ENCODE results near the gene SPAG6.
A peak's percentile ranks its signal among the peaks of the same experiment; 100 is the strongest.

The SPAG6 gene

DNA sequence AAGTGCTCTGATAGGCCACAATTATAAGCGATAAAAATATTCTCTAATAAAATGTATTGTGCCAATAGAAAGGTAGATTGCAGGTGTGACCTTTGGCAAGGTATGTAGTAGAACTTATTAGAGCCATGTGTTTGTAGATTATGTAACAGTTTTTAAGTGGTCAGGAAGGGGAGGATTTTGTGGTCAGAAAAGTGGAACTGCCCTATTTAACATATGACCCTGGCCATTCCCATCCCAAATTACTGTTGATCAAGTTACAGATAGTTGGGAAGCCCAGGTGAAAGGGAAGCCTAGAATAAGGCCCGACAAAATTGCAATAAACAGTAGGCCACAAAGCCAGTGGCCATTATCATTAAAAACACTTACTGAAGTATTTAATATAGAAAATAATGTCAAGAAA is 89.2 kb downstream of the SPAG6 start:
- no peak for DNase-seq (ENCODE audit: low read depth)

DNA sequence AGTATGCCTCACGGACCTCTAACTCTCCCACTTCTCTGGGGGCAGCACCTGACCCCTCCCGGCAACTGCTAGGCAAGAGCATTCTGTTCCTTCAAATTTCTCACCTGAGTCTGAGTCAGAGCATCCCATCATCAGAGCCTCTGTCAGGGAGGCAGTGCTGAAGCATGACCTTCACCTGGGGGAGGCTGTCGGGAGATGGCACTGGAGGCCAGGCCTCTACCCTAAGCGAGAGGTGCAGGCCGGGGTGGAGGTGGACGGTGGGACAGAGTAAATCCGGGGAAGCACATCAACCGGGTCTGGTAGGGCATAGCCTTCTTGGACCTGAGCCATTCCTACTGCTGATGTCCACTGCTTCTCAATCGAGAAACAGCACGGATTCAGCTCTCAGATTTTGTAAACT is 90.4 kb downstream of the SPAG6 start:
- DNase-seq (ENCODE audit: low read depth) = no peak

DNA sequence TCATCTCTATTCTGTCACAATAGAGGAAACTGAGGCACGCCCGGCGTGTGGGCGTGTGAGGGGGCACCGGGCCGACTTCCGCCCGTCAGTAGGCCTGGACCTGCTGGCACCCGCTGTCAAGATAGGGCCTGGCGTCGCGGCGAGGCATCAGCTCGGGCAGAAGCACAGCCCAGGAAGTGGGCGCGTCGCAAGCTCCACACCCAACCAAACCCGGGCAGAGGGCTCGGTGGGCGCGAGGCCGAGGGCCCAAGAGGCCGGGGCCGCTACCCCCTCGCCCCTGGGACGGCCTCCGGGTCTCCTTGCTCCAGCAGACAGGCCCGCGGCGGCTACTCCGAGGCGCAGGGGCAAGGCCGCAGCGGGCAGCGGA is 91.2 kb downstream of the SPAG6 start:
- DNase-seq (ENCODE audit: low read depth) = no peak

DNA sequence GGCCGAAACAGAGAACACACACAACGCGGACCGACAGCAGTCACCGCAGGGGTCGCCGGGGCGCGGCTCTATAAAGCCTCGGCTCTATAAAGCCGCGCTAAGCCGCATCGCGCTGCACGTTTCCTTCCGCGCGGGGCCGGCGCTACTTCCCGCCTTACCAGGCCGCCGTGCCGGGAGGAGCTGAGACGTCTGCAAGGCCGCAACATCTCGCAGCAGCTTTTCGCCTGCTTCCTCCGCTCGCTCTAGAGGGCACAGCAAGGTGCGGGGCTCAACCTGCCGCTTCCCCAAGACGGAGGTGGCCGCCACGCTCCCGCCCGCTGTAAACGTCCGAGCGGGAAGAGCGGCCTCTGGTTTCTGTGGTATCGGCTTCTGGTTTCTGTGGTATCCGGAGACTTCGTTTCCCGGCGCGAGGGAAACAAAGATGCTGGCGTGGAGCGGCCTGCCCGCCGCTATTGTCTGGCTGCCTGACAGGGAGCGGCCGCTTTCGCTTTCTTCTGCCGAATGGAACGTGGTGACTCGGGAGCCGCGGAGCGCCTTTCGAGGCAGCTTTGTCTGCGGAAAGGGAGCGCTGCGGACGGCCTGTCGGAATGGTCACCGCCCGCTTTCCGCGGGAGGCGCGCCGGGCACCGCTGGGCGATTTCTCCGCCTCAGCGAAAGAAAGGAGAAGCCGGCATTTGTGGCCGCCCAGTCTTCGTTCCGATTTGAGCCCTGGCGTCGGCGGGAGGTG is 91.8 kb downstream of the SPAG6 start:
- DNase-seq (ENCODE audit: low read depth) = peak; percentile 93

DNA sequence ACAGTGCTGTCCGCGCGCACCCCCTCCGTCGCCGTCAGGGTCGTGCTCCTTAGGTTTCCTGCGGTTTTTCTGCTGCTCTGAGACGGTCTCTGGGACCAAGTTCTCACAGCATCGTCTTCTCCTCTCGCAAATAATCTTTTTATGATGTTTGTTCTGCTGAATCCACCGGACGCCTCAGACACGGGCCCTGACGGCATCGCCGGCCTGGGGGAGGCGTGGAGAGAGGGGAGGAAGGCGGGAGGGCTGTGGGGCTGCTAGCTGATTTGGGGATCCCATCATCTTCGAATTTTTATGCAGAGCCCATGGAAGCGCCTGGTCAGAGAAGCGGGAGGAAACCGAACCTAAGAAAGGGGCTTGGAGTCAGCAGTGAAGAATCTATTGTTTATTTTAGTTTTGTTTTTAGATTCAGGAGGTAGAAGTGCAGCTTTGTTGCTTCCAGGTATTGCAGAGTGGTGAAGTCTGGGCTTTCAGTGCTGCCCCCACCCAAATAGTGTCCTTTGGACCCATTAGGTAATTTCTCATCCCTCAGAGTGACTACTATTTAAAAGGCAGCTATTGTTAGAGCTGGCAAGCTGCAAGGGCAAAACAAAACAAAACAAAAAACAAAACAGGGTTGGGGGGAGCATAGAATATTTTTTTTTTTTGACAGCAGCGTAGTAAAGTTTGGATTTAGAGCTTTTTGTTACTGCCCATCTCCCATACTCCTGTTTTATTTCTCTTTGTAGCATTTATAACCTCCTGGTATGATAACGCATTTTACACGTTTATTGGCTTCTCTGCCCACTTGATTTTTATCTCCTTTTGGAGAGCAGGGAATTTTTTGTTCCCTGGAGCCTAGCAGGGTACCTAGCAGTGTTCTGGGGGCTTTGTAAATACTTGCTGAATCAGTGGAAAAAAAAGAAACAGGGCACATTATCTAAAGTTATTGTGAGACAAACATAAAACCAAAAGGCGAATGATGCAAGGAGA is 92.6 kb downstream of the SPAG6 start:
- DNase-seq (ENCODE audit: low read depth) = peak; percentile 18

DNA sequence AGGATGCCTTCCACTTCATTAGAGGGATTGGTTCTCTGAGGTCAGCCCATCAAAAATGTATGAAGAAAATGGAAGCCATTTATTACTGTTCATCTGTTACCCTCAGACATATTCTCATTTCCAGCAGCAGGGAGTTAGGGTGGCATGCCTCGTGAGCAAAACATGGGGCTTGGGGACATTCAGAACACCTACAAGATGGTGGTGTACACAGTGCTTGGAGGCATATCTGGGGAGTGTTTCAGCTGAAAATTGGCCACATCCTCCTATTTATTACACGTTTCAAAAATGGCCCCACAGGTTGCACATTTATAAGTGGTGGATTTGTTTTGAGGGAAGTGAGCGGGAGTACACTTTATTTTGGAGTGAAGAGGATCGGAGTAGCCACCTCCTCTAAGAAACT is 93.4 kb downstream of the SPAG6 start:
- DNase-seq (ENCODE audit: low read depth) = no peak

DNA sequence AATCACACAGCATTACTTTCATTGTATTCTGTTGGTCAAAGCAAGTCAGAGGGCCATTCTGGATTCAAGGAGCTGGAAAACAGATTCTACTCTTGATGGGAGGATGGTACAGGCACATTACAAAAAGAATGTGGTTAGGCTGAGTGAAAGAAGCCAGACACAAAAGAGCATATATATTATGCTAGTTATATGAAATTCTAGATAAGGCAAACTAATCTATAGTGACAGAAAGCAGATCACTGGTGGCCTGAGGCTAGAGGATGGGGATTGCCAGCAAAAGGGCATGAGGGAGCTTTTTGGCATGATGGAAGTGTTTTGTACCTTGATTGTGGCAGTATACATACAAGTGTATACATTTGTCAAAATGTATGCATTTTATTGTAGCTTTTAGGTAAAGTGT is 96.8 kb downstream of the SPAG6 start:
- DNase-seq (ENCODE audit: low read depth) = peak; percentile 13

DNA sequence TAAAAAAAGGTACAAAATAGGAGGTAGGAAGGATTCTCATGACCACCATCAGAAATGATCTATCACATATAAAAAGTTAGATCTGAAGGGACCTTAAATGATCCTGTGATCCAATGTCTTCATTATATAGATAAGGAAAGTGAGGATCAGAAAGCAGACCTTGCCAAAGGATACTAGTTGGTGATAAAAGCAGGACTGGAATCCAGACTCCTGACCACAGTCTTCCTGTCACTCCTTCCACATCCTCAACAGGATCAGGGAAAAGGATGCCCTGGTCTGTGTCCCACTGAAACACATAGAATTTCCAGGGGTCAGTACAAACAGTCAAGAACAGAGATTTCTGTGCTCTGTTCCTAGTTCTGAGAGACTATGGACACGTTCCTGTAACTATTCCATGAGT is 97.2 kb downstream of the SPAG6 start:
- DNase-seq (ENCODE audit: low read depth) = no peak

DNA sequence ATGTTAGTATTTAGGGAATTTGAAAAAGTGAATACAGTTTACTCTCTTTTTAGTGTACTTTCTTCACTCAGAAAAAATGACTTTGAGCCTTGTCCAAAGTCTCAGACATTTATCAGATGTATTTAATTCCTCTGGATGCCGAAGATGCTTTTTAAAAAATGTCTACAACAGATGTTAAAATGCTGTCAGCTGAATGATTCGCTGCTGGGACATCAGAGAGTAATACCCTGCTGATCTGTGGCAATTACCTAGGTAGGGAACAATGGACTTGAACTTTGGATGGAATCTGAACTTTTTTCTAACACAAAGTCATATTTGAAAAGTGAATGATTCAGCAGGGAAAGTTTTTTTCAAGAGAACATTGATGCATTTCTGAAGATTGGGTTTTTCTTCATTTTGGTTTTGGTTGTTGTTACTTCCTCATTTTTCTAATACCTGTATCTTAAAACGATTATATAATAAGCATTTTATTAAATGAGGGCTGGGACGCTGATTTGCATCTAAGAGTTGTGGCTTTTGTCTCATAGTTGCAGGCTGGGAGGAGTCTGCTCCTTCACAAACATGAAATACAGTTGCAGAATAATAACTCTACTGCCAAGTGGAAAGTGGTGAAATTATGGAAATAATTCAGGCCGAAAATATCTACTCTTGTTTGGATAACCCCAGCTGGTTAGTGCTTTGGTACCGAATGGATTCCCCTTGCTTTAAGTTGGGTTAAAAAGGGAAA is 98.0 kb downstream of the SPAG6 start:
- no peak for DNase-seq (ENCODE audit: low read depth)

DNA sequence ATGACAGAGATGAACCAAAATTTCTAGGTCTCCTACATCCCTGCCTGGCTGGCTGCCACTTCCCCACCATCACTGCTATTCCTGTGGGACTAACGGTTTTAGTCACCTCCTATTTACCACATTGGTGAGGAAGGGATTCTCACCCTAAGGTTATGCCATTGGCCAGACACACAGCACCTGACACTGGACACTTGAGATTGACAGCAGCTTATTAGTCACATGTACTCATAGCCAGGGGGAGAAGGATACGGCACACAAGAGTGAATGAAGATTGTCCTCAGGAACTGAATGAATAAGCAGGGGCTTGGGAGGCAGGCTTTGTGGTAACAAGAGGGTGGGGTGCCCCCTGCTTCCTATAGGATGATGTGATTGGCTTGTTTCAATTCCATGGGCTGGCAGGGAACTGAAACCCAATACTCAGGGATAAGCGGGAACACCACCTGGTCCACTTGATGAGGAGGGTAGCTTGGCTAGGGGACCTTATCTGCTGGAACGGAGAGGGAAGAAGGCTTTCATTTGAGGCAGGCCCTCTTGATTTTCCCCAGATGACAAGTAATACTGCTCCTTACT is 99.0 kb downstream of the SPAG6 start:
- DNase-seq (ENCODE audit: low read depth) = no peak

DNA sequence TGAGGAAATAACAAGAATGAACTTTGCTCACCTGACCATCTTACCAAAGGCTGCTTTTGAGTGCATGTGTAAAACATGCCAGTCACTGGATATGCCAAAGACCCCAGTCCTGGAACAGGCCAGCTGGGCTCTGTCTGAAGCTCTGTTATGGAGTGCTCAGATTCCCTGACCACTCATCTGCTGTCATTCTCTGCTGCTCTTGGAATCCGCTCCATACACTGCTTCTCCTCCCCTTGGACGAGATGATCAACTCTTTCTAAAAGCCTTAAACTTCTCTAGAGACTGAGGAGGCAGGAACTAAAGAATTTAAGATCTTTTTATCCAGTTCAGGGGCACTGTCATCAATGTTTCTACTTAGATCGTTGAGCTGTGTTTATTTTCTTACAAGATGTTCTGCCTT is 100.2 kb downstream of the SPAG6 start:
- no peak for DNase-seq (ENCODE audit: low read depth)

DNA sequence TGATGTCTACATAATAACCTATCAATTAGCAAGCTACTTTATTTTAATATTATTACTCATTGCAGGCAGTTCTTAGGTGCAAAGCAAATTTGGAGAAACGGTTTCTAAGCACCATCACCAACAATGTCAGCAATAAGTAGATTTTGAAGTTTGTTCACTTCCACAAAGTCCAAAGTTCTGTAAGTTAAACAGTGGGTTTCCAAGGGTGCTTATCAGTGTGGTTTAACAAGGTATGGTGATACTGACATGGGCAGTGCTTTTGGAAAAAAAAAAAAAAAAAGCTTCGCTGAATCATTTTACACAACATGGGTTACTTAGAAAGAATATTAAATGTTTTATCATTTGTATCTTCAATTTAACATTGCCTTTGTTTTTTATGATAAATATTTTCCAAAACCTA is 101.8 kb downstream of the SPAG6 start:
- no peak for DNase-seq (ENCODE audit: low read depth)

DNA sequence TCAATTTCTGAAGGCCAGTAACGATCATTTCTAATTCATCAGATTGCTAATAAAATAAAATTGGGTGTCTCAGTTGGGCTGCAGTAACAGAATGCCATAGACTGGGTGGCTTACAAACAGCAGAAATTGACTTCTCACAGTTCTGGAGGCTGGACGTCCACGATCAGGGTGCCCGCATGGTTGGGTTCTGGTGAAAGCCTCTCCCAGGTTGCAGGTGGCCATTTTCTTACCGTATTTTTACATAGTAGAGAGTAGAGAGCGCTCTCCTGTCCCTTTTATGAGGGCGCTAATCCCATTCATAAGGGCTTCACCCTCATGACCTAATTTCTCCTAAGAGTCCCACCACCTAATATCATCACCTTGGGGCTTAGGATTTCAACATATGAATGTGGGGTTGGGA is 106.0 kb downstream of the SPAG6 start:
- DNase-seq (ENCODE audit: low read depth) = no peak

DNA sequence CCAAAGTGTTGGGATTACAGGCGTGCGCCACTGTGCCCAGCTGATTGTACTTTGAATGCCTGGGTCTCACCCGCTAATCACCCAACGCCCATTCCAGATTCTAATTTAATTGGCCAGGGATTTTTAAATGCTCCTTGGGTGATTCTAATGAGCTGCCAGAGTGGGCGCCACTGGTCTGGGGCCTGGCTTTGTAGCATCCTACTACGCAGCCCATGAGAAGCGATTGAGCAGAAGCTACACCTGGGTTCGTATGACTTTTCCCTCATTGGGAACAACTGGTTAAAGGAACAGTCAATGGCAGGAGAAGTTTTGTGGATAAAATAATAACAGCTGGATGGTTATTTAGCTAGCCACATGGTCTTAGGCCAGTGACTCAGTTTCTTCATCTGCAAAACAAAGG is 108.0 kb downstream of the SPAG6 start:
- DNase-seq (ENCODE audit: low read depth) = no peak

DNA sequence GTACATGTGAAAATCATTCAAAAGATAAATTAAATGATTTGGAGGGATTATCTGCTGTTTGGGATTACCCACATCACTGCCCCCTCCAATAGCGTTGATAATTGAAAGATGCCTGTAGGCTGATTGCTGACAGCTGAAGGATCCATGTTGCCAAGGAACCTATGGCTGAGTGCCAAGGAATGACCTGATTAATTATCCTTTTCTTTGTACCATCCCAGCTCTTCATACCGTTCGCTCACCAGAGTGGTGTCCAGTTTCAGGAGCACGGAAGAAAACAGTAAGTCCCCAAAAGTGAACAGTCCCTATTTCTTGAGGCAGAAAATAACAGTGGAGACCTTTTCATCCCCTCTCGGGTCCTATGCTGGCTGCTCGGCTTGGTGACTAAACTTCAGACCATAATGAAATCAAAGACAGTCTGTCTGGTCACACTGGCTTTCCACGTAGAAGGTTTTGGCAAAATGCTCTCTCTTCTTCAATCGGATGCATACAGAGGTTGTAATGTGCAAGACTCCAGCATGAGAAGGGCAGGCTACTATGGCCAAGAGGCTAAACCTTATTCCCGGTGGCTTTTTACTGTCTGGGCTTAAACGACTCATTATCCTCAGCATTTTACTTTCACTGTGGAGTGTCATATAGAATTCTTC is 108.8 kb downstream of the SPAG6 start:
- DNase-seq (ENCODE audit: low read depth) = no peak

DNA sequence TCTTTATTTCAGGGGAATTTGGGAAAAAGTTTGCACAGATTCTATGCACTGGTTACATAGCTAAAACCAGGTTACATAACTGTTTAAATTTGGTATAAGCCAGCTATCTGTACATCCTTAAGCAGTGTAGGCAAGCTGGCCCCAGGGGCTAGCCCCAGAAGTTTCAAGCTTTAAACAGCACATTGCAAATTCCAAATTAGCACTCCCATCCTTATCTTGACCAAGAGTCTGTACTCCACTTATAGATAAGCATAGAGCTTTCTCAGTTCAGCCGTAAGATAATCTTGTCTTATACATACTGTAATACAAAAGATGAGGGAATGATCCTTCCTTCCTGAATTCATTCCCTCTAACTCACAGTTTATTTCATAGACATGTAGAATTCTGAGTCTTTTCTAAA is 109.3 kb downstream of the SPAG6 start:
- DNase-seq (ENCODE audit: low read depth) = no peak

DNA sequence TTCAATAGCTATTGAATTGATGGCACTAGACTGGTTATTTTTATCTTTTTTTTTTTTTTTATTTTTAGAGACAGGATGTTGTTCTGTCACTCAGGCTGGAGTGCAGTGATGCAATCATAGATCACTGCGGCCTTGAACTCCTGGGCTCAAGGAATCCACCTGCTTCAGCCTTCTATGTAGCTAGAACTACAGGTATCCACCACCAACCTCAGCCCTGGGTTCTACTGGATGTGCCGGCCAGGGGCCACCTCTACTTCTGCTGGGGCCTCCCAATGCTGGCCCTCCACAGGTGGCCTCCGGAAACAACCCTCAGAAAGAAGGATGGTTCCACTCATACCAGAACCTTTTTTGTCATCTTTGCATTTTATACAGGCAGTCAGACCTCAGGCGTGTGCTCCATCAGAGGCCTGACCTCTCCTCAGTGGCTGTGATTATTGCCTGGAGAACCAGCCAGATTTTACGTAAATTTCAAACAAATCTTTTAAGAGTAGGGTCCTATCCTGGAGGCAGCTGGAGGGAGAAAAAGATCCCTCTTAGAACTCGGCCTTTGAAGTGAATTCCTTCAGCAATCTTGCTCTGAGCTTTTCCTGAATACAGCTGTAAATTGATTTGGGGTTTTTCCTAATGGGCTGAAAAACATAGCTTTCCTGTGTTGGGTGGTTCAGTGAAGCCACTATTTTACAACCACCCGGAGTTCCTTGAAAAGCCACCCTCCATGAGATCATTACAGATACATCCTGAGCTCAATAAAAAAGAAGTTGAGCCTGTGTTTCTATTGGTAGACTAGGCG is 110.0 kb downstream of the SPAG6 start:
- DNase-seq (ENCODE audit: low read depth) = no peak

DNA sequence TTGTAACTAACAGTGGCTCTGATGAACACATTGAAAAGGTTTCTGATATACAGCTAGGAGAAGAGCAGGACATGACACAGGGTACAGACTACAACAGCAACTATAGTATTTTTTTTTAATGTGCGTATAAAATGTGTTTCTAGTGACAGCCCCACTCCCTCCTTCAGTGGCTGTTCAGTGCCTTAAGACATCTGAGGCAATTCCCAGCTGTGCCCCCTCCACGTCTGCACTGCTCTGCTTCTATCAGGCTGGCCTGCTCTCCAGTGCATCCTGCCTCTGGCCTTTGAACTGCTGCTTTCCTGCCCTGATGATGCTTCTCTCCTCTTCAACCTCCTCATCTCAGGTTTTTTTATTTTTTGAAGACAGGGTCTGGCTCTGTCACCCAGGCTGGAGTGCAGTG is 111.2 kb downstream of the SPAG6 start:
- no peak for DNase-seq (ENCODE audit: low read depth)

DNA sequence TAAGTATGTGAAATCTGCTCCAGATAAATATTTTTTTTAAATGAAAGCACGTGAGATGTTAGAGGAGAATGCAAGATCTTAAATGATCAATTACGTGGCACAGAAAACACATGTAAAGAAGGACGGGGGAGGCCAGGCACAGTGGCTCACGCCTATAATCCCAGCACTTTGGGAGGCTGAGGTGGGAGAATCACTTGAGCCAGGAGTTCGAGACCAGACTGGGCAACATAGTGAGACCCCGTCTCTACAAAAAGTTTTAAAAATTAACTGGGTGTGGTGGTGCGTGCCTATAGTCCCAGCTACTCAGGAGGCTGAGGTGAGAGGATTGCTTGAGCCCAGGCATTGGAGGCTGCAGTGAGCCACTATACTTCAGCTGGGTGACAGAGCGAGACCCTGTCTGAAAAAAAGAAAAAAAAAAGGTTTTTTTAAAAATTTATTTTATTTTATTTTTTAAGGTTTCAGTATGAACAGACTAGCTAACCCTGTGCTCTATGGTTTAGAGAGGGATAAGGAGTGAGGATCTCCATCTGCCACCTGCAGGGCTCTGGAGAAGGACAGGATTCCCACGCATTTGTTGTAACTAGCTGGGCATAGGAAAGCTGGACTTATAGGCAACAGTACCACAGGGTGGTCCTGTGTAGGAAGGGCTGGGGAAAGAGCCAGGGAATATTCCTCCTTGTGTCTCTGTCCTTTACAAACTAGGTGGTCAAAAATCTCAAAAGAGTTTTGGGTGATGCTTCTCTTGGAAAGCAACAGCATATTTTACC is 113.2 kb downstream of the SPAG6 start:
- no peak for DNase-seq (ENCODE audit: low read depth)

DNA sequence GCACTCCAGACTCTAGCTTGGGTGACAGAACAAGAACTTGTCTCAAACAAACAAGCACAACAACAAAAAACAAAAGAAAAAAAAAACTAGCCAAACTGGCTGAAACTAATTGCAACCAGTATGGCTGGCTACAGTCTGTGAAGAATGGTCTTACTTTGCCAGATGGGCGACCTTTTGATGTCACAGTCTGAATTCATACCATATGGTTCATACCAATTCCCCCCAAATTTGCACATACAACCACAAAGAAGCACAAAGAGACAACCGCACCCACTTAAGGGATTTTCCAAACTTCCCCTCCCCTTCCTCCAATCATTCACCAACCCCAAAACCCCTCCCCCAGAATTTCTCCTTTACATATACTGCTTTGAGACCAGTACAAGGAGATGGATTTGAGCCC is 114.2 kb downstream of the SPAG6 start:
- DNase-seq (ENCODE audit: low read depth) = no peak
